Progenitor cell of endocrine pancreas (in vitro differentiated cells): ENCODE measurements around the gene ADAM19. TPM values are rescaled to one million over a fixed set of nuclear protein-coding genes. Genes with fewer than 3 reads are reported as not detected.

Experiments used
- DNase-seq: peaks from one replicate; pipeline ENCODE4 v3.0.0; 2021; ENCODE audit warnings: low spot score; ENCODE audit not compliant: unreplicated experiment
- H3K27ac Mint-ChIP-seq: 2 replicates; pipeline ENCODE4 v1.8.0; 2021; ENCODE audit warnings: mild to moderate bottlenecking, moderate library complexity, mixed read lengths
- H3K27me3 Mint-ChIP-seq: 2 replicates; pipeline ENCODE4 v1.8.0; 2021; ENCODE audit warnings: mixed read lengths
- H3K36me3 Mint-ChIP-seq: 2 replicates; pipeline ENCODE4 v1.8.0; 2022; ENCODE audit warnings: mixed read lengths; ENCODE audit not compliant: insufficient read depth
- H3K4me1 Mint-ChIP-seq: 2 replicates; pipeline ENCODE4 v1.8.0; 2021; ENCODE audit warnings: low read depth, mixed read lengths
- H3K4me3 Mint-ChIP-seq: 2 replicates; pipeline ENCODE4 v1.8.0; 2021; ENCODE audit warnings: low read depth, mild to moderate bottlenecking, moderate library complexity, mixed read lengths
- H3K9me3 Mint-ChIP-seq: 2 replicates; pipeline ENCODE4 v1.8.0; 2021; ENCODE audit warnings: low read depth, mixed read lengths
- CTCF ChIP-seq: fragments of 200-600 bp; sonication (generic); IDR thresholded peaks from one replicate; pipeline ENCODE4 v1.5.0; 2021; ENCODE audit warnings: antibody characterized with exemption, mild to moderate bottlenecking; ENCODE audit not compliant: unreplicated experiment
- total RNA-seq: library from RNA; stranded (reverse); gene quantifications from 2 replicates; pipeline ENCODE4 v1.2.1, GENCODE V29; 2021

Gene ADAM19
- total RNA-seq, 1 donor from 2014 or later, result 13.4 TPM

DNA sequence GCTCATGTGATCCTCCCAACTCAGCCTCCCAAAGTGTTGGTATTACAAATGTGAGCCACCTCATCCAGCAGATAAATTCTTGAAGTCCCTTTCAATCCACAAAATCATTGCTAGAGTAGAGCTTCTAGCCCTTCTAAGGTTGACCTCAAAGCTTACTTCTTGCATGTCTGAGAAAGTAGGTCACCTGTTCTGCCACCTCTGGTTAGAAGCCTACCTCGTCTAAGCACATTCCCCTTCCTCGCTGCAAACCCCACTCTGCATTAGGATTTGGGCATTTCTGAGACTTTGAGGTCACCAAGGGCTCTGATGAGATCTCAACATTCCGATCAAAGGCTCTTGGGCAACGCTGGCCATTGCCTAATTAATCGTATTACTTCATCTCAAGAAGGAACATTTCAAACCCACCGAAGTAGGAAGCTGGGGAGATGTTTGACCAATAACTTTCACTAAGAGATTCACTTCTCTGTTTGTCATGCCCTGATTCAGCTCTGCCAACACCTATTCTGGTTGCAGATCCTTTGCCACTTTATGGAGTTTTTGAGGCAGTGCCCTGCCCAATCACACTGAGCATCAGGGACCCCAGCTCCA is 8.6 kb downstream of the ADAM19 start:
- no peak overlapping the region for H3K27ac Mint-ChIP-seq

GRCh38 chr5:157563929-157564716 is 11.5 kb downstream of the ADAM19 start:
- DNase-seq, result no peak
- no peak for TF ChIP-seq CTCF
- no peaks in the 10 kb centered on the region for H3K27me3 Mint-ChIP-seq
- H3K9me3 Mint-ChIP-seq, result no peaks in the 10 kb centered on the region
- H3K4me1 Mint-ChIP-seq, result peaks cover 5% of the 10 kb centered on the region
- peaks cover 3% of the 10 kb centered on the region for H3K36me3 Mint-ChIP-seq
- no peak overlapping the region for H3K4me3 Mint-ChIP-seq
- H3K27ac Mint-ChIP-seq, result peak overlapping the region; percentile 46

More for the DNA sequence above, 8.6 kb downstream of the ADAM19 start:
- peaks cover 4% of the 10 kb centered on the region for H3K27me3 Mint-ChIP-seq
- H3K4me1 Mint-ChIP-seq, result peaks cover 9% of the 10 kb centered on the region
- DNase-seq, result no peak
- TF ChIP-seq CTCF, result no peak
- H3K9me3 Mint-ChIP-seq, result no peaks in the 10 kb centered on the region
- H3K36me3 Mint-ChIP-seq, result peaks cover 3% of the 10 kb centered on the region
- H3K4me3 Mint-ChIP-seq, result no peak overlapping the region

- Mint-ChIP-seq H3K4me1 (peaks cover 5% of the 10 kb centered on the region), H3K36me3 (peaks cover 1% of the 10 kb centered on the region), H3K27ac (no peak overlapping the region), H3K4me3 (no peak overlapping the region), H3K9me3 (no peaks in the 10 kb centered on the region), H3K27me3 (no peaks in the 10 kb centered on the region)
- no peak for DNase-seq
- no peak for TF ChIP-seq CTCF
These were observed 12.1 kb downstream of the ADAM19 start for GRCh38 chr5:157563373-157563928.

- H3K4me1 Mint-ChIP-seq, result peaks cover 5% of the 10 kb centered on the region
- H3K27me3 Mint-ChIP-seq, result no peaks in the 10 kb centered on the region
- no peak overlapping the region for H3K4me3 Mint-ChIP-seq
- no peaks in the 10 kb centered on the region for H3K9me3 Mint-ChIP-seq
- no peak for TF ChIP-seq CTCF
- DNase-seq, result no peak
- peak overlapping the region; percentile 31 for H3K27ac Mint-ChIP-seq
- H3K36me3 Mint-ChIP-seq, result no peaks in the 10 kb centered on the region
These were observed 13.4 kb downstream of the ADAM19 start for GRCh38 chr5:157562111-157562581.

- Mint-ChIP-seq H3K27me3 (no peaks in the 10 kb centered on the region), H3K4me1 (peaks cover 5% of the 10 kb centered on the region), H3K9me3 (no peaks in the 10 kb centered on the region), H3K27ac (no peak overlapping the region), H3K36me3 (no peaks in the 10 kb centered on the region), H3K4me3 (no peak overlapping the region)
- TF ChIP-seq CTCF, result no peak
- no peak for DNase-seq
These were observed 14.5 kb downstream of the ADAM19 start for GRCh38 chr5:157561110-157561509.
